Peyer's patch (tissue), 4 donors: ENCODE data around the gene RILPL1. TPM values are rescaled to one million over a fixed set of nuclear protein-coding genes. Genes with fewer than 3 reads are reported as not detected.

Experiments used
- DNase-seq, 3 donors: peaks; one replicate each; pipeline ENCODE4 v3.0.0-alpha.2; 2017 to 2019
- H3K27ac ChIP-seq, 4 donors: fragments of 200-600 bp; sonication (generic); one replicate each; pipeline ENCODE4 v1.5.1; 2016 to 2019
- H3K27me3 ChIP-seq, 2 donors: fragments of 200-600 bp; sonication (generic); one replicate each; pipeline ENCODE4 v1.5.1; 2019
- H3K36me3 ChIP-seq, 3 donors: fragments of 200-600 bp; sonication (generic); one replicate each; pipeline ENCODE4 v1.5.1; 2016 to 2019
- H3K4me1 ChIP-seq, 4 donors: fragments of 200-600 bp; sonication (generic); one replicate each; pipeline ENCODE4 v1.5.1; 2016 to 2019
- H3K4me3 ChIP-seq, 4 donors: fragments of 200-600 bp; sonication (generic); 1 replicate in 3 of 4; 2 replicates in 1 of 4; pipeline ENCODE4 v1.5.1; 2016 to 2019; ENCODE audit warnings: mild to moderate bottlenecking in 1 of 4
- H3K9me3 ChIP-seq, 4 donors: fragments of 200-600 bp; sonication (generic); one replicate each; pipeline ENCODE4 v1.5.1; 2016 to 2019; ENCODE audit warnings: mild to moderate bottlenecking in 1 of 4
- POLR2A ChIP-seq, 2 donors: fragments of 450-650 bp; IDR thresholded peaks; one replicate each; pipeline ENCODE4 v1.5.1; 2017; ENCODE audit warnings: antibody characterized with exemption in 2 of 2, mild to moderate bottlenecking in 2 of 2, moderate library complexity in 2 of 2
- total RNA-seq, 4 donors: library from RNA; depleted of rRNA; stranded (reverse); fragments of >200 nt; gene quantifications; one replicate each; pipeline ENCODE4 v1.1.0, GENCODE V29; 2016
- TF ChIP-seq, protein P1 (sequence below), 6 experiments: fragments of 450-650 bp in 4 of 6; fragments of 200-600 bp in 2 of 6; sonication (generic) in 1 of 6; IDR thresholded peaks; one replicate each; pipeline ENCODE4 v1.5.1; 2017 to 2019; ENCODE audit warnings: antibody characterized with exemption in 6 of 6, mild to moderate bottlenecking in 3 of 6, moderate library complexity in 1 of 6

Gene RILPL1
- total RNA-seq, 4 donors from 2014 or later: 1.4 to 29.7 (median 4.6) TPM

GRCh38 chr12:123446333-123446713 is 87.2 kb downstream of the RILPL1 start:
- Histone ChIP-seq H3K27ac (peak overlapping the region; percentile 30 to 74 (median 42)), H3K4me3 (no peak overlapping the region), H3K36me3 (no peaks in the 10 kb centered on the region), H3K9me3 (no peaks in the 10 kb centered on the region), H3K27me3 (no peaks in the 10 kb centered on the region), H3K4me1 (peaks cover 0 to 5% (median 0%) of the 10 kb centered on the region in 4 donors)
- no peak for TF ChIP-seq POLR2A (IDR thresholded peaks at IDR 0.05)
- TF ChIP-seq, protein P1, sequence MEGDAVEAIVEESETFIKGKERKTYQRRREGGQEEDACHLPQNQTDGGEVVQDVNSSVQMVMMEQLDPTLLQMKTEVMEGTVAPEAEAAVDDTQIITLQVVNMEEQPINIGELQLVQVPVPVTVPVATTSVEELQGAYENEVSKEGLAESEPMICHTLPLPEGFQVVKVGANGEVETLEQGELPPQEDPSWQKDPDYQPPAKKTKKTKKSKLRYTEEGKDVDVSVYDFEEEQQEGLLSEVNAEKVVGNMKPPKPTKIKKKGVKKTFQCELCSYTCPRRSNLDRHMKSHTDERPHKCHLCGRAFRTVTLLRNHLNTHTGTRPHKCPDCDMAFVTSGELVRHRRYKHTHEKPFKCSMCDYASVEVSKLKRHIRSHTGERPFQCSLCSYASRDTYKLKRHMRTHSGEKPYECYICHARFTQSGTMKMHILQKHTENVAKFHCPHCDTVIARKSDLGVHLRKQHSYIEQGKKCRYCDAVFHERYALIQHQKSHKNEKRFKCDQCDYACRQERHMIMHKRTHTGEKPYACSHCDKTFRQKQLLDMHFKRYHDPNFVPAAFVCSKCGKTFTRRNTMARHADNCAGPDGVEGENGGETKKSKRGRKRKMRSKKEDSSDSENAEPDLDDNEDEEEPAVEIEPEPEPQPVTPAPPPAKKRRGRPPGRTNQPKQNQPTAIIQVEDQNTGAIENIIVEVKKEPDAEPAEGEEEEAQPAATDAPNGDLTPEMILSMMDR (IDR thresholded peaks at IDR 0.05): no peak
- no peak for DNase-seq

GRCh38 chr12:123445388-123446332 is 87.9 kb downstream of the RILPL1 start:
- peak overlapping the region; percentile 30 to 74 (median 42) for H3K27ac ChIP-seq
- peak in 1 of 3 donors; percentile 55 for DNase-seq
- H3K9me3 ChIP-seq: no peaks in the 10 kb centered on the region
- no peaks in the 10 kb centered on the region for H3K27me3 ChIP-seq
- H3K4me3 ChIP-seq: no peak overlapping the region
- peaks cover 0 to 5% (median 0%) of the 10 kb centered on the region in 4 donors for H3K4me1 ChIP-seq
- TF ChIP-seq, protein P1 (IDR thresholded peaks at IDR 0.05): no peak
- TF ChIP-seq POLR2A (IDR thresholded peaks at IDR 0.05): no peak
- no peaks in the 10 kb centered on the region for H3K36me3 ChIP-seq

GRCh38 chr12:123444092-123445026 is 89.2 kb downstream of the RILPL1 start:
- no peaks in the 10 kb centered on the region for H3K9me3 ChIP-seq
- TF ChIP-seq POLR2A (IDR thresholded peaks at IDR 0.05): no peak
- TF ChIP-seq, protein P1 (IDR thresholded peaks at IDR 0.05): no peak
- no peak overlapping the region for H3K4me3 ChIP-seq
- peaks cover 0 to 5% (median 0%) of the 10 kb centered on the region in 4 donors for H3K4me1 ChIP-seq
- H3K36me3 ChIP-seq: no peaks in the 10 kb centered on the region
- H3K27ac ChIP-seq: no peak overlapping the region
- H3K27me3 ChIP-seq: no peaks in the 10 kb centered on the region
- no peak for DNase-seq

DNA sequence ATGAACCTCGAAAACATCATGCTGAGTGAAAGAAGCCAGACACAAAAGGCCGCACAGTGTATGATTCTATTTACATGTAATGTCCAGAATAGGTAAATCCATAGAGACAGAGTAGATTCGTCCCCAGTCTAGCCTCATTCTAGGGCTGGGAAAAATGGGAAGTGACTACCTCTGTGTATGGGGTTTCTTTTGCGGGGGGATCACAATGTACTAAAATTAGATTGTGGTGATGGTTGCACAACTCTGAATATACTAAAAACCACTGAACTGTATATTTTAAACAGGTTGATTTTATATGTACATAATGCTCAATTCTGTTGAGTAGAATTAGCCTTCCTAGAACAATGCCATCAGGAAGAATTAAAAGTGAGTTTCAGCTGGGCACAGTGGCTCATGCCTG is 90.7 kb downstream of the RILPL1 start:
- peaks cover 0 to 5% (median 0%) of the 10 kb centered on the region in 4 donors for H3K4me1 ChIP-seq
- no peak overlapping the region for H3K4me3 ChIP-seq
- H3K27ac ChIP-seq: no peak overlapping the region
- no peak for DNase-seq
- TF ChIP-seq POLR2A (IDR thresholded peaks at IDR 0.05): no peak
- TF ChIP-seq, protein P1 (IDR thresholded peaks at IDR 0.05): no peak
- H3K36me3 ChIP-seq: no peaks in the 10 kb centered on the region
- no peaks in the 10 kb centered on the region for H3K9me3 ChIP-seq
- no peaks in the 10 kb centered on the region for H3K27me3 ChIP-seq

DNA sequence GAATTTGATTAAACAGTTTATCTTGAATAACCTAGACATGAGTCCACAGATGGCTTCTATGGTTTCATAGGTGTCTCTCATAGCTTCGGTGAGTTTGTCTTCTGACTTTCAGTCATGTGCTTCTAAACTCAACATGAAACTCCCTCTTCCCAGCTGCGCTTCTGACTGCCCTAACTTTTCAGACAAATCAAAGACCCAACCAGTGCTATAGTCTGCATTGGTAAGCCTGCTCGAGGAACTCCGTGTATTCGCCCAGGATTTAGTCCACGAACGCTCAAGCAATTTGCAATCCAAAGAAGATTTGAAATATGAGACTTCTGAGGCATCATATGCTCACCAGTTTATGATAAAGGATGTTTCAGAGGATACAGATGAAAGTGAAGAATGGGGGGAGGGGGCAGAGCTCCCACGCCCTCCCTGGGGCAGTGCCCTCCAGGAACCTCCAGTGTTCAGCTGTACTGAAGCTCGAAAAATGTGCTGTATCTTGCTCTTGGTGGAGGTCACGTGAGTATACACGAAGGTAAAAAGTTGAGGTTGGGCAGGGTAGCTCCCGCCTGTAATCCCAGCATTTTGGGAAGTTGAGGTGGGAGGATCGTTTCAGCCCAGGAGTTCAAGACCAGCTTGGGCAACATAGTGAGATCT is 91.9 kb downstream of the RILPL1 start:
- Histone ChIP-seq H3K9me3 (no peaks in the 10 kb centered on the region), H3K4me3 (no peak overlapping the region), H3K4me1 (peaks cover 0 to 5% (median 2%) of the 10 kb centered on the region in 4 donors), H3K27ac (peak overlapping the region in 1 of 4 donors; percentile 65), H3K36me3 (no peaks in the 10 kb centered on the region), H3K27me3 (no peaks in the 10 kb centered on the region)
- DNase-seq: no peak
- TF ChIP-seq, protein P1 (IDR thresholded peaks at IDR 0.05): no peak
- no peak for TF ChIP-seq POLR2A (IDR thresholded peaks at IDR 0.05)
